ENCODE results near the gene RIN3. TPM values are rescaled to one million over a fixed set of nuclear protein-coding genes. Genes with fewer than 3 reads are reported as not detected.

Gene RIN3
- total and polyA plus RNA-seq, 2 donors (not counting 3 experiments of a cell fraction or from before 2014, with no cell fraction given): 5.1 to 20.8 TPM

DNA sequence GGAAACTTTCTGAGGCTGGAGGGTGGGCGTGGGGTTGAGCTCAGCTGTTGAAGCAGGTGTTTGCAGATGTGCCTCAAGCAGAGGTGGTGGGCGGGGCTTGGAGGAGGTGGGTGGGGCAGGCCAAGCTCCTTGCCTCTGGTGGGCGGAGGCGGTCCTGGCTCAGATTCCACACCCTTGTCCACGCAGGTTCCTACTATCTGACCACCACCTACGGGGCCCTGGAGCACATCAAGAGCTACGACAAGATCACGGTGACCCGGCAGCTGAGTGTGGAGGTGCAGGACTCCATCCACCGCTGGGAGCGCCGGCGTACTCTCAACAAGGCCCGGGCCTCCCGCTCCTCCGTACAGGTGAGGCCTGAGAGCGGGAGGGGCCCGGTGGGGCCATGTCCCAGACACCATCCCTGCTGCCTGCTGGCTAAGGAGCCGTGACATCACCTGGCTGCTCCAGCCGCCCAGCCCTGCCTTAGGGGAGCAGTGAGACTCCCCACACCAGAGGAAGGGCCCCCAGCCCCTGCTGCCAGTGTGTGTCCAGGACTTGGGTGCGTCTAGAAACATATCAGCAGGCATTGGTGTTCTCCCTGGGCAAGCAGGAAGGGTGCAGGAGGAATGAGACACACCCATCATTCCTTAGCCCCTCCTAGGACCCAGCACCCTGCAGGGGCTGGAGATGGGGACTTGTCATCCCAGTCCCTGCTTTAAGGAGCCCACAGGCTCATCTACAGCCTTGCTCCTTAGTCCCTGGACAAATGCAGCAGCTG lies 171.4 kb downstream of the RIN3 start:
- Histone ChIP-seq H3K36me3 (ENCODE audit: control insufficient read depth in 2 of 2, extremely low read depth in 1 of 2, insufficient read depth in 2 of 2, low read length in 2 of 2) (peaks cover 0 to 2% of the 10 kb centered on the region in 2 experiments), H3K4me2 (ENCODE audit: insufficient read depth, low read length) (no peak overlapping the region), H3K9ac (replicated peaks; ENCODE audit: extremely low read depth, insufficient read depth, low read length) (no peak overlapping the region), H2AFZ (ENCODE audit: low read depth, low read length) (no peak overlapping the region), H3K9me1 (replicated peaks; ENCODE audit: control insufficient read depth, extremely low read depth, insufficient read depth, low read length) (no peaks in the 10 kb centered on the region), H3K4me3 (replicated peaks in 1 of 3; ENCODE audit: insufficient read depth in 1 of 3, low read depth in 1 of 3, low read length in 3 of 3) (no peak overlapping the region), H3K79me2 (ENCODE audit: control insufficient read depth, insufficient read depth, low read length) (no peaks in the 10 kb centered on the region), H3K27me3 (ENCODE audit: control insufficient read depth in 2 of 2, insufficient read depth in 2 of 2, low read length in 2 of 2) (no peaks in the 10 kb centered on the region), H3K27ac (ENCODE audit: insufficient read depth, low read depth, low read length) (no peak overlapping the region), H4K20me1 (replicated peaks; ENCODE audit: control insufficient read depth, extremely low read depth, insufficient read depth, low read length) (no peaks in the 10 kb centered on the region), H3K4me1 (ENCODE audit: control insufficient read depth, extremely low read depth, insufficient read depth, low read length) (peaks cover 4% of the 10 kb centered on the region), H3K9me3 (replicated peaks; ENCODE audit: control insufficient read depth, insufficient read depth, low read length) (no peaks in the 10 kb centered on the region)
- intact Hi-C loops (cut with micrococcal nuclease) (loop anchor here (5.0 to 10.0 kb wide), 2 partner anchors 360 to 563 kb away; partner anchors contain the start of genes CPSF2, NDUFB1 and SLC24A4), dilution Hi-C loops (cut with MboI; ENCODE audit: extremely low pct_ligation_motif_present, low sequenced_read_pairs) (loop anchor here (25.0 kb wide), 1 partner anchor 323 kb away; no protein-coding TSS in a partner anchor)
- DNase-seq (ENCODE audit: low read depth, low spot score) (no peak), FAIRE-seq (no peak)
- no TSS peak for BruUV-seq (replicated peaks)
- ChIA-PET POLR2A (no interaction called here), CTCF (interaction anchor here (3.2 to 7.3 kb wide), 2 partner anchors 99 to 224 kb away, joined by 17 to 118 read pairs; no protein-coding TSS in a partner anchor)
- TF ChIP-seq, protein P1, sequence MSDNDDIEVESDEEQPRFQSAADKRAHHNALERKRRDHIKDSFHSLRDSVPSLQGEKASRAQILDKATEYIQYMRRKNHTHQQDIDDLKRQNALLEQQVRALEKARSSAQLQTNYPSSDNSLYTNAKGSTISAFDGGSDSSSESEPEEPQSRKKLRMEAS (IDR thresholded peaks at IDR 0.05; ENCODE audit: insufficient read depth, insufficient read length): no peak
- TF ChIP-seq GATA2 (IDR thresholded peaks at IDR 0.05; ENCODE audit: insufficient read depth, insufficient read length, low read depth, low read length) (no peak), POLR2A (IDR thresholded peaks at IDR 0.05; ENCODE audit: low read depth, low read length) (no peak)

DNA sequence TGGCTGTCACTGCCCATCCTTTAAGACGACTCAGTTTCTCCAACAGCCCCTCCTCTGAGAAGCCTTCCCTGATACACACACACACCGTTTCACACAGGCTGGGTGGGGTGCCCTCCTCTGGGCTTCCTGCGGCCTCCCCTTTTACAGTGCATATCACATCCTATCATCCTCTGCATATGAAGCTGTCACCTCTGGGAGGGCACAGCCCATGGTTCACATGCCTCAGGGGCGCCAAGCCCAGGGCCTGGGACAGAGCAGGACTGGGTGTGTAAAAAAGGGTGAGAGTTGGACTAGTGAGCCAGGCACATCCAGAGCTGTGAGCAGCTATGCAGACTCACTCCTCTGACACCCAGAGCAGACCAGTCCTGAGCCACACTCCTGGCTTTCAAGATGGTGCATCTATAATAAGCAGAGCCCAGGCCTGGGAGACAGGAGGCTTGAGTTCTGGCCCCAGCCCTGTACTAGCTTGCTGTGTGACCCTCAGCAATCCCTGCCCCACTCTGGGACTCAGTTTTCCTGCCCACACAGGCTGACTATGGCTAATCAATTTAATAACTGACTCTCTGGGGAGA lies 172.3 kb downstream of the RIN3 start:
- intact Hi-C loops (cut with micrococcal nuclease): loop anchor here (5.0 to 10.0 kb wide), 2 partner anchors 361 to 564 kb away; partner anchors contain the start of genes CPSF2, NDUFB1 and SLC24A4
- CTCF ChIA-PET: interaction anchor here (1.0 to 7.3 kb wide), 22 partner anchors 9 to 564 kb away, joined by 3 to 118 read pairs (median 6); partner anchors contain the start of genes CPSF2, LGMN and NDUFB1

More for the DNA sequence above, 172.3 kb downstream of the RIN3 start:
- Histone ChIP-seq H3K27me3 (ENCODE audit: control insufficient read depth in 2 of 2, insufficient read depth in 2 of 2, low read length in 2 of 2) (no peaks in the 10 kb centered on the region), H3K4me1 (ENCODE audit: control insufficient read depth, extremely low read depth, insufficient read depth, low read length) (peaks cover 4% of the 10 kb centered on the region), H3K4me3 (replicated peaks in 1 of 3; ENCODE audit: insufficient read depth in 1 of 3, low read depth in 1 of 3, low read length in 3 of 3) (no peak overlapping the region), H3K9me1 (replicated peaks; ENCODE audit: control insufficient read depth, extremely low read depth, insufficient read depth, low read length) (no peaks in the 10 kb centered on the region), H3K9ac (replicated peaks; ENCODE audit: extremely low read depth, insufficient read depth, low read length) (no peak overlapping the region), H4K20me1 (replicated peaks; ENCODE audit: control insufficient read depth, extremely low read depth, insufficient read depth, low read length) (no peaks in the 10 kb centered on the region), H2AFZ (ENCODE audit: low read depth, low read length) (no peak overlapping the region), H3K79me2 (ENCODE audit: control insufficient read depth, insufficient read depth, low read length) (no peaks in the 10 kb centered on the region), H3K4me2 (ENCODE audit: insufficient read depth, low read length) (no peak overlapping the region), H3K27ac (ENCODE audit: insufficient read depth, low read depth, low read length) (no peak overlapping the region), H3K9me3 (replicated peaks; ENCODE audit: control insufficient read depth, insufficient read depth, low read length) (no peaks in the 10 kb centered on the region), H3K36me3 (ENCODE audit: control insufficient read depth in 2 of 2, extremely low read depth in 1 of 2, insufficient read depth in 2 of 2, low read length in 2 of 2) (peaks cover 0 to 2% of the 10 kb centered on the region in 2 experiments)
- POLR2A ChIA-PET: no interaction called here
- TF ChIP-seq JUN (IDR thresholded peaks at IDR 0.05; ENCODE audit: borderline replicate concordance, insufficient read depth, insufficient read length, low read depth) (no peak), FOS (IDR thresholded peaks at IDR 0.05; ENCODE audit: borderline replicate concordance, insufficient read depth, low read length) (no peak), POLR2A (IDR thresholded peaks at IDR 0.05; ENCODE audit: low read depth, low read length) (no peak), EZH2 (IDR thresholded peaks at IDR 0.05; ENCODE audit: borderline replicate concordance, low read depth, low read length, severe bottlenecking) (no peak), POLR2AphosphoS5 (IDR thresholded peaks at IDR 0.05; ENCODE audit: insufficient read depth, low read depth, low read length) (no peak), GATA2 (IDR thresholded peaks at IDR 0.05; ENCODE audit: insufficient read depth, insufficient read length, low read depth, low read length) (no peak)
- TF ChIP-seq, protein P2, sequence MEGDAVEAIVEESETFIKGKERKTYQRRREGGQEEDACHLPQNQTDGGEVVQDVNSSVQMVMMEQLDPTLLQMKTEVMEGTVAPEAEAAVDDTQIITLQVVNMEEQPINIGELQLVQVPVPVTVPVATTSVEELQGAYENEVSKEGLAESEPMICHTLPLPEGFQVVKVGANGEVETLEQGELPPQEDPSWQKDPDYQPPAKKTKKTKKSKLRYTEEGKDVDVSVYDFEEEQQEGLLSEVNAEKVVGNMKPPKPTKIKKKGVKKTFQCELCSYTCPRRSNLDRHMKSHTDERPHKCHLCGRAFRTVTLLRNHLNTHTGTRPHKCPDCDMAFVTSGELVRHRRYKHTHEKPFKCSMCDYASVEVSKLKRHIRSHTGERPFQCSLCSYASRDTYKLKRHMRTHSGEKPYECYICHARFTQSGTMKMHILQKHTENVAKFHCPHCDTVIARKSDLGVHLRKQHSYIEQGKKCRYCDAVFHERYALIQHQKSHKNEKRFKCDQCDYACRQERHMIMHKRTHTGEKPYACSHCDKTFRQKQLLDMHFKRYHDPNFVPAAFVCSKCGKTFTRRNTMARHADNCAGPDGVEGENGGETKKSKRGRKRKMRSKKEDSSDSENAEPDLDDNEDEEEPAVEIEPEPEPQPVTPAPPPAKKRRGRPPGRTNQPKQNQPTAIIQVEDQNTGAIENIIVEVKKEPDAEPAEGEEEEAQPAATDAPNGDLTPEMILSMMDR (IDR thresholded peaks at IDR 0.05; ENCODE audit: extremely low read depth in 1 of 2, insufficient read depth in 1 of 2, low read depth in 1 of 2, low read length in 2 of 2): no peak
- no TSS peak for BruUV-seq (replicated peaks)
- dilution Hi-C loops (cut with MboI; ENCODE audit: extremely low pct_ligation_motif_present, low sequenced_read_pairs): loop anchor here (25.0 kb wide), 1 partner anchor 324 kb away; no protein-coding TSS in a partner anchor
- DNase-seq (ENCODE audit: low read depth, low spot score) (no peak), FAIRE-seq (no peak)
